Activated B cell treated with CpG ODN at 0.5 μM for 24 hours (primary cell): ENCODE results near the gene PM20D2. TPM values are rescaled to one million over a fixed set of nuclear protein-coding genes. Genes with fewer than 3 reads are reported as not detected.

Source experiments
- ATAC-seq: fragments of 200-7000 bp; cut with Tn5 transposase; one replicate; pipeline ENCODE4 v1.10.0; 2021; ENCODE audit warnings: low read depth, mild to moderate bottlenecking, moderate library complexity
- CTCF ChIA-PET: fragments of 350-600 bp; sonication (Branson Sonifier 250); formaldehyde crosslinking; loops from one replicate; lab custom pipeline; 2021; ENCODE audit warnings: antibody characterized with exemption; lab: Charles Lee
- POLR2A ChIA-PET: fragments of 350-600 bp; sonication (Branson Sonifier 250); formaldehyde crosslinking; loops from one replicate; lab custom pipeline; 2021; ENCODE audit warnings: antibody characterized with exemption; lab: Charles Lee
- DNase-seq: peaks from one replicate; pipeline ENCODE4 v3.0.0; 2022
- H3K27ac Mint-ChIP-seq: one replicate; pipeline ENCODE4 v1.8.0; 2020; ENCODE audit warnings: mixed read lengths
- H3K27me3 Mint-ChIP-seq: one replicate; pipeline ENCODE4 v1.8.0; 2021; ENCODE audit warnings: mixed read lengths
- H3K36me3 Mint-ChIP-seq: one replicate; pipeline ENCODE4 v1.8.0; 2021; ENCODE audit warnings: low read depth, mixed read lengths
- H3K4me1 Mint-ChIP-seq: one replicate; pipeline ENCODE4 v1.8.0; 2021; ENCODE audit warnings: mixed read lengths
- H3K4me3 Mint-ChIP-seq: one replicate; pipeline ENCODE4 v1.8.0; 2020; ENCODE audit warnings: mild to moderate bottlenecking, mixed read lengths
- H3K9me3 Mint-ChIP-seq: one replicate; pipeline ENCODE4 v1.8.0; 2020; ENCODE audit warnings: mixed read lengths
- intact Hi-C: fragments of 100-400 bp; cut with micrococcal nuclease; formaldehyde crosslinking; loops from one replicate; pipeline ENCODE4 v1.15.1; 2024
- total RNA-seq: library from RNA; stranded (reverse); gene quantifications from 2 replicates; pipeline ENCODE4 v1.2.3, GENCODE V29; 2022
- TF ChIP-seq, protein P1 (sequence below): fragments of 200-600 bp; IDR thresholded peaks from one replicate; pipeline ENCODE4 v1.8.0; 2022; ENCODE audit warnings: antibody characterized with exemption, mild to moderate bottlenecking

The PM20D2 gene
- total RNA-seq, 1 donor from 2014 or later = 11.6 TPM

DNA sequence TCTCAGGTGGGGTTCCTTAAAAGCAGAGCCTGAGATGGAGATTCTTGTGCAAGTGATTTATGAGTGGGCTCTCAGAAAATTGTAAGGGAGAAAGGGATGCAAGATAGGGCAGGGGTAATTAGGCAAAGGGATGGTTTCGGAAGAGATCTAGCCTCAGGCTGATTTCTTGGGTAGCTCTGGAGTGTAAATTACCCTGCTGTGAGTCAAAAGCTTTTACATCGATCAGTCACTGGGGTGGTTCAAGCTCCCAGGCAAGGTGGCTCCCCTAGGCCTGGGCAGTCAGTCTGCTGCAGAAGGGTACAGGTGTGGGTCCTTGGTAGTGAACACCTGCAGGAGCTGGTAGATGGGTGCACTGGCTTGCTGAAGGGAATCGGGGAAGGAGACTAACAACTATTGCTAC, 11.1 kb upstream of the PM20D2 start:
- DNase-seq = no peak
- Mint-ChIP-seq H3K27ac (no peak overlapping the region), H3K9me3 (no peaks in the 10 kb centered on the region), H3K4me1 (no peaks in the 10 kb centered on the region), H3K27me3 (no peaks in the 10 kb centered on the region), H3K4me3 (no peak overlapping the region), H3K36me3 (peaks cover 3% of the 10 kb centered on the region)
- POLR2A ChIA-PET = interaction anchor here (0.6 kb wide), 3 partner anchors 48 to 56 kb away, joined by 3 to 8 read pairs (median 4); no protein-coding TSS in a partner anchor
- CTCF ChIA-PET = no interaction called here
- ATAC-seq = no peak
- TF ChIP-seq, protein P1, sequence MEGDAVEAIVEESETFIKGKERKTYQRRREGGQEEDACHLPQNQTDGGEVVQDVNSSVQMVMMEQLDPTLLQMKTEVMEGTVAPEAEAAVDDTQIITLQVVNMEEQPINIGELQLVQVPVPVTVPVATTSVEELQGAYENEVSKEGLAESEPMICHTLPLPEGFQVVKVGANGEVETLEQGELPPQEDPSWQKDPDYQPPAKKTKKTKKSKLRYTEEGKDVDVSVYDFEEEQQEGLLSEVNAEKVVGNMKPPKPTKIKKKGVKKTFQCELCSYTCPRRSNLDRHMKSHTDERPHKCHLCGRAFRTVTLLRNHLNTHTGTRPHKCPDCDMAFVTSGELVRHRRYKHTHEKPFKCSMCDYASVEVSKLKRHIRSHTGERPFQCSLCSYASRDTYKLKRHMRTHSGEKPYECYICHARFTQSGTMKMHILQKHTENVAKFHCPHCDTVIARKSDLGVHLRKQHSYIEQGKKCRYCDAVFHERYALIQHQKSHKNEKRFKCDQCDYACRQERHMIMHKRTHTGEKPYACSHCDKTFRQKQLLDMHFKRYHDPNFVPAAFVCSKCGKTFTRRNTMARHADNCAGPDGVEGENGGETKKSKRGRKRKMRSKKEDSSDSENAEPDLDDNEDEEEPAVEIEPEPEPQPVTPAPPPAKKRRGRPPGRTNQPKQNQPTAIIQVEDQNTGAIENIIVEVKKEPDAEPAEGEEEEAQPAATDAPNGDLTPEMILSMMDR = no peak
- intact Hi-C loops = no loop called here

DNA sequence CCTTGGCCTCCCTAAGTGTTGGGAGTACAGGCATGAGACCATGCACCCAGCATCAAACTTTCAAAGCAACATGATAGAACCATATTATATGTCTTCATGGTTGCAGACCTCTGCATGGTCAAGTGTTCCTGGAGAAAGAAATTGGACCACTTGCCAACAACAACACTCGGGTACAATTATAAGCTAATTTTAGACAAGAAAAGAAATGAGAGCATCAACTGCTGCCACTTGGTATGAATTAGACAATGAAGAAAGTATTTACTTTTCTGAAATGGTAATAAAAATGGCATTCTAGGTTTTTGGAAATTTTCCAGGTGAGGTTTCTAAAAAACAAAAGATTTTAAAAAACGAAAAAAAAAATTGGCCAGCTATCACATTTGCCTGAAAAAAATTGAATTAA, 7.7 kb upstream of the PM20D2 start:
- Mint-ChIP-seq H3K36me3 (no peaks in the 10 kb centered on the region), H3K27me3 (no peaks in the 10 kb centered on the region), H3K4me3 (no peak overlapping the region), H3K27ac (no peak overlapping the region), H3K9me3 (no peaks in the 10 kb centered on the region), H3K4me1 (no peaks in the 10 kb centered on the region)
- POLR2A ChIA-PET = interaction anchor here (0.5 kb wide), 1 partner anchor 1458 kb away, joined by 3 read pairs; no protein-coding TSS in a partner anchor
- ATAC-seq (no peak), DNase-seq (no peak)
- TF ChIP-seq, protein P1 = no peak
- intact Hi-C loops = no loop called here
- CTCF ChIA-PET = no interaction called here

DNA sequence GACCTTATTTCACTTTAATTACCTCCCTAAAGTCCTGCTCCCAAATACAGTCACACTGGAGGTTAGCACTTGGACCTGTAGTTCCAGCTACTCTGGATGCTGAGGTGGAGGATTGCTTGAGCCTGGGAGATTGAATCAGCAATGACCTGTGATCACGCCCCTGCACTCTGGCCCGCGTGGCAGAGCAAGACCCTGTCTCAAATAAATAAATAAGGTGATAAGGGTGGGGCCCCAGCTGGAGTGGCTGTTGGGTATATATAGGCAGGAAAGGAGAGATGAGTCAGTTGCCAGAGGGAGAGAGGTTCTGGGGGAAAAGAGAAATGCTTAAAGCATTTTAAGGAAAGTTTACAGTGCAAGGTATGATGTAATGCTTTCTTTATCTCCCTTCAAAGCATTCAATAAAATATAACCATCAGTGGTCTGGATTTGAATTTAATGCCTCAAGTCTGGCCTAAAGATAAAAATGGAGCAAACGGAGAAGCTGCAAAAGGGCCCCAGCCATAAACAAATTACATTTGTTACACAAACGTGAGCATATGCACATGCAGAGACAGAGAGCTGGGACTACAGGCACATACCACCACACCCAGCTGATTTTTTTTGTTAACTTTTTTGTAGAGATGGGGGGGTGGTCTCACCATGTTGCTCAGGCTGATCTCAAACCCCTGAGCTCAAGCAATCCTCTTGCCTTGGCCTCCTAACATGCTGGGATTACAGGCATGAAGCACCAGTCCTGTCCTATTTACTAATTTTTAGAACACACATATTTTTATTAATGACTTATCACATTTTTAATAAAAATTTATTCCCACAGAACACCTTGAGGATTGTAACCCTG, 6.1 kb upstream of the PM20D2 start:
- TF ChIP-seq, protein P1 = no peak
- no peaks in the 10 kb centered on the region for H3K36me3 Mint-ChIP-seq
- intact Hi-C loops = no loop called here
- no peak for DNase-seq
- H3K27me3 Mint-ChIP-seq = no peaks in the 10 kb centered on the region
- POLR2A ChIA-PET = no interaction called here
- H3K4me1 Mint-ChIP-seq = peaks cover 3% of the 10 kb centered on the region
- no peaks in the 10 kb centered on the region for H3K9me3 Mint-ChIP-seq
- no peak overlapping the region for H3K27ac Mint-ChIP-seq
- ATAC-seq = no peak
- CTCF ChIA-PET = no interaction called here
- H3K4me3 Mint-ChIP-seq = no peak overlapping the region

DNA sequence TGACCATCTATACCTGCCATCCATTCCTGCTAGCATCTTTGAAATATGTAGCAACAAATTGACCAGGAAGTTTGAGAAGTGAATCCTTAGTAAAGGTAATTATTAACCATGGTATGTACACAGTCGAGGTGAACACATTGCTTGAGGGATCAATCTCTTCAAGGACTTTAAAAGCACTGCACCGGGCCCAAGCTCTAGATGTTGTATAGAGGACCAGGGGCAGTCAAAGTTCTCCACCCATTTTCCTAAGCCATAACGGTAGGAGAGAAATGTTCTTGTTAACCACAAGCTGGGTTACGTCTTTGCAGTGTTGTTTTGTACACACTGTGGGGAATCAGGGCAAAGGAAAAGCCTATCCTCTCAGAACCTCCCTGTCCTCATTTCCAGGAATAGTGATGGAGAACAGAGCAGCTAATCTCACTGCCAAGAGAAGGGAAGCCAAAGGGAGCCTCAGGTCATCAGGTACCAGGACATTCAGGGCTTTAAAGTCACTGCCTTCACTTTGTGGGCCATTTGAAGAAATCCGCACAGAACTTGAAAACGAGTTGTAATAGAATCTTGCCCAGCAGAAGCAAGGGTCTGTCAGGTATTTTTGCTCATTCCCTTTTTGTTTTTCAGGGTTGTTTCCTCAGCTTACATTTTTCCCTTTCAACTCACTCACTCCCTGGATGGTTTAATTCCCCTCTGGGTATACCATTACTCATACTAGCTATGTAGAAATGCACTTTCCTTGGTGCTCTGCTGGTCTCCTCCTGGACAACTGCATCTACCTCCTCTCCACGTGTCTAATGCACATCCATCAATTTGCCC, 5.3 kb upstream of the PM20D2 start:
- CTCF ChIA-PET = no interaction called here
- intact Hi-C loops = no loop called here

More for the DNA sequence above, 5.3 kb upstream of the PM20D2 start:
- H3K27me3 Mint-ChIP-seq = no peaks in the 10 kb centered on the region
- TF ChIP-seq, protein P1 = no peak
- H3K4me1 Mint-ChIP-seq = peaks cover 8% of the 10 kb centered on the region
- POLR2A ChIA-PET = no interaction called here
- H3K27ac Mint-ChIP-seq = no peak overlapping the region
- no peak for ATAC-seq
- no peak for DNase-seq
- H3K36me3 Mint-ChIP-seq = no peaks in the 10 kb centered on the region
- H3K9me3 Mint-ChIP-seq = no peaks in the 10 kb centered on the region
- no peak overlapping the region for H3K4me3 Mint-ChIP-seq
